ENCODE measurements around the gene RDH13.

DNA sequence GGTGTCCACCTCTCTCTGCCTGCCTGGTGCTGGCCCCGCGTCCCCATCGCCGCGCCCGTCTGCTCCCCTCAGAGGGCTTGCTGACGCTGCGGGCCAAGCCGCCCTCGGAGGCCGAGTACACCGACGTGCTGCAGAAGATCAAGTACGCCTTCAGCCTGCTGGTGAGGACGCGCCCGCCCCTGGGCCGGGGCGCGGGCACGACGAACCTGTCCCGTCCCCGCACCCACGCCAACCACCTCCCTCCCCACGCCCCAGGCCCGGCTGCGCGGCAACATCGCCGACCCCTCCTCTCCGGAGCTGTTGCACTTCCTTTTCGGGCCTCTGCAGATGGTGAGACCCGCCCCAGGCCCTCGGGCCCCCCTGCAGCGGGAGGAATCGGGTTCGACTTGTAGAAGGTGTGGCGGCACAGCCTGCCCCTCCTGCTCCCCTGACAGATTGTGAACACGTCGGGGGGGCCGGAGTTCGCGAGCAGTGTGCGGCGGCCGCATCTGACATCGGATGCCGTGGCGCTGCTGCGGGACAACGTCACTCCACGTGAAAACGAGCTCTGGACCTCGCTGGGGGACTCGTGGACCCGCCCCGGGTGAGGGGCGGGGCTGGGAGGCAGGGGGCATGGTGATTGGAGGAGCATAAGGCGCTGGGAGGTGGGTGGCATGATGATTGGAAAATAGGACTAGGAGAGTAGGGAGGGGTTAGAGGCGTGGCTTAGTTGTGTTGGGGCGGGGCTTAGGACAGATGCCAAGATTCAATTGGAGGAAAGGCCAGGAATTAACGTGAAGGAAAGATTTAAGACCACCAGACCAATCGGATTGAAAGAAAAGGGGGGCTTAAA, 19.3 kb upstream of the RDH13 start:
- TF ChIP-seq TAF1 (IDR thresholded peaks at IDR 0.05; ENCODE audit: borderline replicate concordance, low read depth, low read length) (no peak), POLR2A (IDR thresholded peaks at IDR 0.05; ENCODE audit: low read depth, low read length) (no peak), POLR2AphosphoS5 (IDR thresholded peaks at IDR 0.05; ENCODE audit: low read depth, low read length) (no peak)

Measured in GM12892 (cell line).